ENCODE data around the gene GLIPR1L2. TPM values are rescaled to one million over a fixed set of nuclear protein-coding genes. Genes with fewer than 3 reads are reported as not detected.

Gene GLIPR1L2
- total RNA-seq, 1 experiment from 2014 or later: 0.35 TPM

GRCh38 chr12:75481774-75482173 is 90.9 kb downstream of the GLIPR1L2 start:
- H3K79me1 ChIP-seq (ENCODE audit: insufficient read depth, low read depth, low read length, poor library complexity, severe bottlenecking): no peaks in the 10 kb centered on the region
- no peaks in the 10 kb centered on the region for H3K79me2 ChIP-seq (ENCODE audit: insufficient read depth, low read length)
- H2BK15ac ChIP-seq (ENCODE audit: low read depth, low read length): no peak overlapping the region
- no peak overlapping the region for H2BK20ac ChIP-seq (ENCODE audit: low read depth, low read length, poor library complexity, severe bottlenecking)
- no peak overlapping the region for H3K9ac ChIP-seq (ENCODE audit: extremely low read depth, insufficient read length, low read length)
- no peak overlapping the region for H4K8ac ChIP-seq (replicated peaks; ENCODE audit: insufficient read length, low read depth, low read length)
- no peak overlapping the region for H3T11ph ChIP-seq (ENCODE audit: low read length)
- H3K4me2 ChIP-seq (ENCODE audit: insufficient read depth, insufficient read length, low read length): no peak overlapping the region
- no peak overlapping the region for H2BK12ac ChIP-seq (ENCODE audit: insufficient read length, low read depth, low read length)
- no peak overlapping the region for H3K27ac ChIP-seq (ENCODE audit: insufficient read length, low read depth, low read length)
- H2AK5ac ChIP-seq (ENCODE audit: insufficient read length, low read length): no peak overlapping the region
- Mint-ChIP-seq H3K27ac (no peak overlapping the region), H3K4me3 (no peak overlapping the region), H3K4me1 (peaks cover 14 to 23% of the 10 kb centered on the region in 2 experiments), H3K36me3 (ENCODE audit: insufficient read depth in 1 of 3, low read depth in 3 of 3) (no peaks in the 10 kb centered on the region), H3K9me3 (no peaks in the 10 kb centered on the region), H3K27me3 (ENCODE audit: low read depth) (no peaks in the 10 kb centered on the region)
- no peak for DNase-seq
- no CpG with 5 or more reads among the region's 4 CpGs for WGBS (ENCODE audit: extremely low coverage, insufficient read length, low lambda C conversion rate)
- H3K23ac ChIP-seq (ENCODE audit: insufficient read length, low read depth, low read length): no peak overlapping the region
- no peaks in the 10 kb centered on the region for H3K23me2 ChIP-seq (ENCODE audit: insufficient read length, low read depth, low read length, poor library complexity, severe bottlenecking)
- no peaks in the 10 kb centered on the region for H3K9me3 ChIP-seq (ENCODE audit: control insufficient read depth, low read depth, low read length)
- TF ChIP-seq CTCF (conservative IDR thresholded peaks at IDR 0.05): no peak
- no peaks in the 10 kb centered on the region for H4K20me1 ChIP-seq (ENCODE audit: control insufficient read depth, insufficient read depth, insufficient read length)
- no peaks in the 10 kb centered on the region; the same call in 1 of the 2 replicates for H3K4me1 ChIP-seq (ENCODE audit: insufficient read depth, low read length)
- H4K91ac ChIP-seq (ENCODE audit: insufficient read length, low read depth, low read length): no peak overlapping the region
- no peaks in the 10 kb centered on the region for H3K27me3 ChIP-seq (ENCODE audit: insufficient read depth, low read length)
- H3K18ac ChIP-seq (ENCODE audit: insufficient read length, low read depth, low read length): no peak overlapping the region
- H3K56ac ChIP-seq (ENCODE audit: insufficient read length, low read depth, low read length): no peak overlapping the region
- H4K5ac ChIP-seq (ENCODE audit: insufficient read length, low read depth, low read length): no peak overlapping the region
- no peak overlapping the region for H3K4ac ChIP-seq (ENCODE audit: low read depth, low read length)
- no peak overlapping the region for H2BK120ac ChIP-seq (ENCODE audit: low read depth, low read length, poor library complexity, severe bottlenecking)
- H2AFZ ChIP-seq (ENCODE audit: low read length): no peak overlapping the region
- H2BK5ac ChIP-seq (ENCODE audit: insufficient read length, low read length): no peak overlapping the region
- no peak overlapping the region for H3K14ac ChIP-seq (ENCODE audit: insufficient read depth, low read length)

Other genes with a start within 250 kb of the GLIPR1L2 start
- not detected in 2 replicates for gene KCNC2, start 181.2 kb upstream of the GLIPR1L2 start, total RNA-seq (2021)
- gene CAPS2, start 60.8 kb upstream of the GLIPR1L2 start, total RNA-seq (2021): 3.9 and 4.3 TPM in 2 replicates
- gene GLIPR1L1, start 56.4 kb upstream of the GLIPR1L2 start, total RNA-seq (2021): 1.9 and 3.2 TPM in 2 replicates
- 0.09 and 0.13 TPM in 2 replicates for gene GLIPR1, start 89.7 kb downstream of the GLIPR1L2 start, total RNA-seq (2021)
- gene KRR1, start 120.5 kb downstream of the GLIPR1L2 start, total RNA-seq (2021): 88.9 and 92.2 TPM in 2 replicates

Data from H9 (cell line).